Measurements from ENCODE around the gene TMEM44. TPM values are rescaled to one million over a fixed set of nuclear protein-coding genes. Genes with fewer than 3 reads are reported as not detected.

Gene TMEM44
- polyA plus RNA-seq, 1 donor (not counting 4 experiments of a cell fraction or from before 2014, with no cell fraction given) = 13.3 TPM

DNA sequence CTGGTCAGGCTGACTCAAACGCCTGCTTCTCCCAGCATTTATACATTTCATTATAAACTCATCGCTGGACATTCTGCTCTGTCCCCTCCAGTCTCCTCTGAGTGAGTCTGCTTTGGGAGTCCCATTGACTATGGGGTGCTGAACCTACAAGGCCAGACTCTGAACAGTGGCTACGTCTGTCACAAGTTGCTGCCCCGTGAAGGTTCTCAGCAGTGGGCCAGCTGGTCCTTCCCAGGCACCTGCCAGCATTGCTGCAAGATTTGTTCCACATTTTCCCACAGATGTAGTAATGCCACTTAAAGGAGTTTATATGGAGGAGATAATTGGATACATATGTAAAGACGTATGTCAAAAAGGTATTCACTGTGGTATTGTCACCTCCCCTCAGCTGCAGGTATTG is 73.7 kb downstream of the TMEM44 start:
- no peak for DNase-seq (ENCODE audit: low read depth, low spot score)
- H3K9me3 ChIP-seq (ENCODE audit: control insufficient read depth, low read depth, low read length) = no peaks in the 10 kb centered on the region
- no peaks in the 10 kb centered on the region for H4K20me1 ChIP-seq (ENCODE audit: control insufficient read depth, extremely low read depth, insufficient read depth, low read length)
- TF ChIP-seq EZH2 (IDR thresholded peaks at IDR 0.05; ENCODE audit: low read length) = no peak
- no peak for TF ChIP-seq CTCF (optimal IDR thresholded peaks at IDR 0.05 in 1 of 3, IDR thresholded peaks at IDR 0.05 in 1 of 3, conservative IDR thresholded peaks at IDR 0.05 in 1 of 3; ENCODE audit: extremely low read depth in 1 of 3, insufficient read depth in 2 of 3, low read length in 3 of 3)
- dilution Hi-C loops (cut with MboI; ENCODE audit: extremely low pct_ligation_motif_present, low sequenced_read_pairs) = no loop called here
- H2AFZ ChIP-seq (ENCODE audit: control insufficient read depth, low read length) = no peak overlapping the region
- no peaks in the 10 kb centered on the region for H3K27me3 ChIP-seq (ENCODE audit: control insufficient read depth, extremely low read depth, insufficient read depth, low read length)
- H3K4me1 ChIP-seq (ENCODE audit: control insufficient read depth, extremely low read depth, insufficient read depth, low read length) = peaks cover 5% of the 10 kb centered on the region
- no peak overlapping the region for H3K4me3 ChIP-seq (ENCODE audit: control insufficient read depth in 2 of 3, extremely low read depth in 1 of 3, insufficient read depth in 2 of 3, low read depth in 1 of 3, low read length in 3 of 3)
- no peak overlapping the region for H3K27ac ChIP-seq (ENCODE audit: control insufficient read depth, insufficient read depth, low read length)
- no peak for FAIRE-seq
- no peak overlapping the region for H3K9ac ChIP-seq (ENCODE audit: control insufficient read depth, extremely low read depth, insufficient read depth, low read length)
- H3K79me2 ChIP-seq (ENCODE audit: control insufficient read depth, insufficient read depth, low read length) = no peaks in the 10 kb centered on the region
- no peaks in the 10 kb centered on the region for H3K36me3 ChIP-seq (ENCODE audit: control insufficient read depth in 2 of 2, extremely low read depth in 1 of 2, insufficient read depth in 2 of 2, low read length in 2 of 2)
- no peaks in the 10 kb centered on the region for H3K9me1 ChIP-seq (ENCODE audit: control insufficient read depth, extremely low read depth, insufficient read depth, low read length)
- H3K4me2 ChIP-seq (ENCODE audit: control insufficient read depth, extremely low read depth, insufficient read depth, low read depth, low read length) = no peak overlapping the region

- Histone ChIP-seq H3K9ac (ENCODE audit: control insufficient read depth, extremely low read depth, insufficient read depth, low read length) (no peak overlapping the region), H3K27me3 (ENCODE audit: control insufficient read depth, extremely low read depth, insufficient read depth, low read length) (no peaks in the 10 kb centered on the region), H3K79me2 (ENCODE audit: control insufficient read depth, insufficient read depth, low read length) (no peaks in the 10 kb centered on the region), H3K36me3 (ENCODE audit: control insufficient read depth in 2 of 2, extremely low read depth in 1 of 2, insufficient read depth in 2 of 2, low read length in 2 of 2) (no peaks in the 10 kb centered on the region), H3K9me1 (ENCODE audit: control insufficient read depth, extremely low read depth, insufficient read depth, low read length) (no peaks in the 10 kb centered on the region), H3K9me3 (ENCODE audit: control insufficient read depth, low read depth, low read length) (no peaks in the 10 kb centered on the region), H3K27ac (ENCODE audit: control insufficient read depth, insufficient read depth, low read length) (no peak overlapping the region), H3K4me2 (ENCODE audit: control insufficient read depth, extremely low read depth, insufficient read depth, low read depth, low read length) (no peak overlapping the region), H3K4me1 (ENCODE audit: control insufficient read depth, extremely low read depth, insufficient read depth, low read length) (peaks cover 2% of the 10 kb centered on the region), H3K4me3 (ENCODE audit: control insufficient read depth in 2 of 3, extremely low read depth in 1 of 3, insufficient read depth in 2 of 3, low read depth in 1 of 3, low read length in 3 of 3) (no peak overlapping the region), H4K20me1 (ENCODE audit: control insufficient read depth, extremely low read depth, insufficient read depth, low read length) (no peaks in the 10 kb centered on the region), H2AFZ (ENCODE audit: control insufficient read depth, low read length) (no peak overlapping the region)
- dilution Hi-C loops (cut with MboI; ENCODE audit: extremely low pct_ligation_motif_present, low sequenced_read_pairs) = no loop called here
- DNase-seq (ENCODE audit: low read depth, low spot score) (no peak), FAIRE-seq (no peak)
- TF ChIP-seq EZH2 (IDR thresholded peaks at IDR 0.05; ENCODE audit: low read length) (no peak), CTCF (optimal IDR thresholded peaks at IDR 0.05 in 1 of 3, IDR thresholded peaks at IDR 0.05 in 1 of 3, conservative IDR thresholded peaks at IDR 0.05 in 1 of 3; ENCODE audit: extremely low read depth in 1 of 3, insufficient read depth in 2 of 3, low read length in 3 of 3) (no peak)
Measured at GRCh38 chr3:194556086-194557056, 76.8 kb downstream of the TMEM44 start.
